Thyroid gland (tissue), 4 donors: Measurements from ENCODE around the gene ATAD2B. TPM values are rescaled to one million over a fixed set of nuclear protein-coding genes. Genes with fewer than 3 reads are reported as not detected.
A peak's percentile ranks its signal among the peaks of the same experiment; 100 is the strongest.

Source experiments
- DNase-seq, 2 donors: peaks; one replicate each; pipeline ENCODE4 v3.0.0-alpha.2; 2019
- H3K27ac ChIP-seq, 3 donors: fragments of 200-600 bp; sonication (generic); 1 replicate in 2 of 3; 2 replicates in 1 of 3; pipeline ENCODE4 v1.5.1; 2016 to 2019; ENCODE audit warnings: mild to moderate bottlenecking in 1 of 3, moderate library complexity in 1 of 3
- H3K27me3 ChIP-seq: fragments of 200-600 bp; sonication (generic); one replicate; pipeline ENCODE4 v1.5.1; 2019
- H3K36me3 ChIP-seq, 2 donors: fragments of 200-600 bp; sonication (generic); one replicate each; pipeline ENCODE4 v1.5.1; 2016 to 2019
- H3K4me1 ChIP-seq, 2 donors: fragments of 200-600 bp; sonication (generic); one replicate each; pipeline ENCODE4 v1.5.1; 2017 to 2019
- H3K4me3 ChIP-seq, 3 donors: fragments of 200-600 bp; sonication (generic); replicated peaks in 1 of 3; 1 replicate in 2 of 3; 2 replicates in 1 of 3; pipeline ENCODE4 v1.5.1; 2016; ENCODE audit warnings: mild to moderate bottlenecking in 1 of 3
- H3K9me3 ChIP-seq: fragments of 200-600 bp; sonication (generic); one replicate; pipeline ENCODE4 v1.5.1; 2017
- POLR2A ChIP-seq, 2 donors: fragments of 450-650 bp; IDR thresholded peaks; one replicate each; pipeline ENCODE4 v1.6.1; 2017; ENCODE audit warnings: antibody characterized with exemption in 2 of 2, mild to moderate bottlenecking in 2 of 2, moderate library complexity in 1 of 2
- WGBS, 2 donors: methylation state at CpG; one replicate each; pipeline ENCODE4 v1.1.5; 2017; 5-methylcytosine and 5-hydroxymethylcytosine counted together
- intact Hi-C: fragments of 100-400 bp; cut with DNase I; formaldehyde crosslinking; loops from one replicate; pipeline ENCODE4 v1.15.1; 2023
- total RNA-seq, 4 donors: library from RNA; depleted of rRNA; stranded (reverse); fragments of >200 nt; gene quantifications; one replicate each; pipeline ENCODE4 v1.2.3, GENCODE V29; 2016
- TF ChIP-seq, protein P1 (sequence below), 6 experiments: fragments of 200-600 bp in 3 of 6; fragments of 450-650 bp in 3 of 6; sonication (generic) in 3 of 6; IDR thresholded peaks; one replicate each; pipeline ENCODE4 v1.5.1; 2016 to 2019; ENCODE audit warnings: antibody characterized with exemption in 6 of 6, mild to moderate bottlenecking in 2 of 6, inconsistent platforms in 1 of 6, moderate library complexity in 1 of 6

The ATAD2B gene
- total RNA-seq, 4 donors from 2014 or later, result 32.8 to 49.3 (median 37.3) TPM

DNA sequence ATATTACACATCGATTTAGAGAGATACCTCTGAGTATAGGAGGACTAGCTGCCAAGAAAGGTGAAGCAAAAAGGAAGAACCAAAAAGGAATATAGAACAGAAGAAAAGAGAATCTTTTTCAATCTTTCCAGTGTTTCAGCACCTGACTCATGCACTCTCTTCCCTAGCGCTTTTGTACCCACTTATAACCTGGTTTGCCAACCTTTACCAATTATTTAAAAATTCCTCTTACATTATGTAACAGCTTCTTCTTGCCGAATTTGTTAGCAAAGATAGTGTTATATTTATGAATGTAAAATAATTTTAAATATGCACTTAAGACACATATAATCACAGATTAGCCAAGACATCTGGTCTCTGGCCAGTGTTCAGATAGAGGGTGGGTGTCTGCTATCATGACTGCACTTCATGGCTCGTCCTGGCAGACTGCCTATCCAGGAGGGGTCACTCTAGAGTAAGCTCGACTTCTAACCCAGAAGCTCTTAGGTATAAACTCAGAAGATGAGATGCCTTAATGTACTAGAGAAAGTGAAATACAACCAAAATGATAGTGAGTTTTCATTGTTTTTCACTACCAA lies 122.9 kb downstream of the ATAD2B start:
- Histone ChIP-seq H3K9me3 (no peaks in the 10 kb centered on the region), H3K4me3 (no peak overlapping the region), H3K27me3 (no peaks in the 10 kb centered on the region), H3K36me3 (peaks cover 0 to under 1% of the 10 kb centered on the region in 2 donors), H3K27ac (peak overlapping the region in 1 of 3 donors; percentile 7), H3K4me1 (peaks cover 14 to 20% of the 10 kb centered on the region in 2 donors)
- DNase-seq, result peak; percentile 51 to 62
- no peak for TF ChIP-seq POLR2A (IDR thresholded peaks at IDR 0.05)
- TF ChIP-seq, protein P1, sequence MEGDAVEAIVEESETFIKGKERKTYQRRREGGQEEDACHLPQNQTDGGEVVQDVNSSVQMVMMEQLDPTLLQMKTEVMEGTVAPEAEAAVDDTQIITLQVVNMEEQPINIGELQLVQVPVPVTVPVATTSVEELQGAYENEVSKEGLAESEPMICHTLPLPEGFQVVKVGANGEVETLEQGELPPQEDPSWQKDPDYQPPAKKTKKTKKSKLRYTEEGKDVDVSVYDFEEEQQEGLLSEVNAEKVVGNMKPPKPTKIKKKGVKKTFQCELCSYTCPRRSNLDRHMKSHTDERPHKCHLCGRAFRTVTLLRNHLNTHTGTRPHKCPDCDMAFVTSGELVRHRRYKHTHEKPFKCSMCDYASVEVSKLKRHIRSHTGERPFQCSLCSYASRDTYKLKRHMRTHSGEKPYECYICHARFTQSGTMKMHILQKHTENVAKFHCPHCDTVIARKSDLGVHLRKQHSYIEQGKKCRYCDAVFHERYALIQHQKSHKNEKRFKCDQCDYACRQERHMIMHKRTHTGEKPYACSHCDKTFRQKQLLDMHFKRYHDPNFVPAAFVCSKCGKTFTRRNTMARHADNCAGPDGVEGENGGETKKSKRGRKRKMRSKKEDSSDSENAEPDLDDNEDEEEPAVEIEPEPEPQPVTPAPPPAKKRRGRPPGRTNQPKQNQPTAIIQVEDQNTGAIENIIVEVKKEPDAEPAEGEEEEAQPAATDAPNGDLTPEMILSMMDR (IDR thresholded peaks at IDR 0.05), result peak in 2 of 6 experiments; percentile 12 to 23
- intact Hi-C loops, result no loop called here
- 49 to 65% methylated on average over 5 of the region's 5 CpGs for WGBS, 2 donors

DNA sequence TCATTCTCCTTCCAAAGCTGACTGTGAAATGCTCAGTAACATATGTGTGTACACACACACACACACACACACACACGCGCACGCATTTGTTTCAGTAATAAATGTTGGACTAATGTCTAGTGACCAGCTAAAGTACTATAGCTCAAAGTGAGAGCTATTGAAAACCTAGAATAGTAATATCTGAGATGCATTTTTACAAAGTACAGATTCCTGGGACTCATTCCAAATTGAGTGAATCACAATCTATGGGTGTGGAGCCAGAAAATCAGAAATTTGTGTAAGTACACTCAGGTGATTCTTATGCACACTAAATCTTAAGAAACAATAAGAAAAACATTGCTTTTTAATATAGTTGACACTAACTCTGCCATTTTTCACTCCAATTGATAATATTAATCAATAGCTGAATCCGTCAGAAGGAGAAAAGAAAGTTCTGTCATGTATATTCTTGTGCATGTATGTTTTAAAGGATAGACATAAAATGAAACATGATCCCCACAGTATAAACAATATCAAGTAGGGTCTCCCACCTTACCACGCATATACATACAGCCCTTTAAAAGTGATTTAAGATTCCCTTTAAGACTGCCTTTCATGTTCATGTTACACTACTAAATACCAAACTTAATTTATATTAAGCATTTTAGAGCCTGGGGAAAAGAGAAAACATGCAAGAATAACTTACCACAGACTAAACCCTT lies 123.5 kb downstream of the ATAD2B start:
- Histone ChIP-seq H3K27me3 (no peaks in the 10 kb centered on the region), H3K4me1 (peaks cover 14 to 20% of the 10 kb centered on the region in 2 donors), H3K36me3 (no peaks in the 10 kb centered on the region), H3K27ac (peak overlapping the region in 1 of 3 donors; percentile 7), H3K4me3 (no peak overlapping the region), H3K9me3 (no peaks in the 10 kb centered on the region)
- WGBS, 2 donors, result 83 to 96% methylated on average over 5 of the region's 5 CpGs
- DNase-seq, result no peak
- TF ChIP-seq POLR2A (IDR thresholded peaks at IDR 0.05), result no peak
- TF ChIP-seq, protein P1 (IDR thresholded peaks at IDR 0.05), result no peak
- intact Hi-C loops, result no loop called here

DNA sequence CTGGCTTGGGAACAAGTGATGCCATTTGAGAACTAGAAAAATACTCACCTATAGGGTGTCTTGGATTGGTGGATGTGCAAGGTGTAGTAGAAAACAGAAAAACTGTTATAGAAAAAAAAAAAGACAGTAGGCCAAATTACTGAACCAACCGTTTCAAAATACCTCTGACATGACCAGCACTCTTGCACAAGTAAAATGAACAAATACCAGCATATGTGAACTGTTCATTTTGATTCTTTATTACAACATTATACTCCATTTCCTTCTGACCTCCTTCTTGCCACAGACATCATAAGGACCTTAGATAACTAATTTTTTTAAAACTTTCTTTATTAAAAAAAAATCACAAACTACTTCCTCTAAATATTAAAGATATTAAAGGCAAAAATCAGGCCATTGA lies 125.5 kb downstream of the ATAD2B start:
- TF ChIP-seq, protein P1 (IDR thresholded peaks at IDR 0.05), result no peak
- TF ChIP-seq POLR2A (IDR thresholded peaks at IDR 0.05), result no peak
- intact Hi-C loops, result no loop called here

DNA sequence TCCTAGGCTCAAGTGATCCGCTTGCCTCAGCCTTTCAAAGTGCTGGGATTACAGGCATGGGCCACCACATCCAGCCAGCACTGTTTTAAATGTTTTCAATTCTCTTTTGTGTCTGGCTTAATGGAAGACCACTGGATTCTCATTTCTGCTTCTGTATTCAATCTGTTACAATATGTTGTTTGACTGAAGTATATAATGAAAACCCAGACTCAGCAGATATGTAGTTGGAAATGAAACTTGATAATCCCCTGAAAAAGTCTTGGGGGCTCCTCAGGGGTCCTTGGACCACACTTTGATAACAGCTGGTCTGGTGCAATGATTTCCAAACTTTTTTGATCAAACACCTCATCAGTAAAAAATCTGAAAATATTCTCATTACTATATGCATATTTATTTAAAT lies 132.7 kb downstream of the ATAD2B start:
- Histone ChIP-seq H3K27me3 (no peaks in the 10 kb centered on the region), H3K36me3 (no peaks in the 10 kb centered on the region), H3K4me3 (no peak overlapping the region), H3K27ac (no peak overlapping the region), H3K9me3 (no peaks in the 10 kb centered on the region), H3K4me1 (no peaks in the 10 kb centered on the region)
- DNase-seq, result no peak
- TF ChIP-seq, protein P1 (IDR thresholded peaks at IDR 0.05), result no peak
- TF ChIP-seq POLR2A (IDR thresholded peaks at IDR 0.05), result no peak
- intact Hi-C loops, result no loop called here
- WGBS, 2 donors, result 97 to 100% methylated on average over 1 of the region's 1 CpG

More for the DNA sequence above, 125.5 kb downstream of the ATAD2B start:
- peaks cover 14 to 20% of the 10 kb centered on the region in 2 donors for H3K4me1 ChIP-seq
- WGBS, 2 donors, result 39 to 46% methylated on average over 1 of the region's 1 CpG
- no peaks in the 10 kb centered on the region for H3K27me3 ChIP-seq
- H3K4me3 ChIP-seq, result no peak overlapping the region
- DNase-seq, result no peak
- H3K36me3 ChIP-seq, result no peaks in the 10 kb centered on the region
- H3K27ac ChIP-seq, result no peak overlapping the region
- H3K9me3 ChIP-seq, result no peaks in the 10 kb centered on the region

DNA sequence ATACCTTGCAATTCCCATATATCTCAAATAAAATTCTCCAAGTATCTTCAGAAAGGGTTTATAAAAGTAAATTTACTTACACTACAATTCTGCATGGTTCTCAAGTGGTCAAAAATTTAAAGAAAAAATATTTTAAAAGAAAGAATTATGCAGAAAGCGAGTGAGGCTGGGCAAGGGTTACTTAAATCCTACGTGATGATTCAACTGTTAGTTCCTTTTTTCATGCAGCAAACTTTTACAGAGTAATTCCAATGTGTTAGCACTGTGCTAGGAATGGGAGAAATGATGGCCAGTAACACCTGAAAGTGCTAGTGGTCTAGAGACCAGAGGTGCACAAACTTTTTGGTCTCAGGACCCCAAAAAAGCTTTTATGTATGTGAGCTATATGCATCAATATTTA lies 133.4 kb downstream of the ATAD2B start:
- no peak for DNase-seq
- Histone ChIP-seq H3K36me3 (no peaks in the 10 kb centered on the region), H3K27ac (no peak overlapping the region), H3K4me3 (no peak overlapping the region), H3K27me3 (no peaks in the 10 kb centered on the region), H3K9me3 (no peaks in the 10 kb centered on the region), H3K4me1 (no peaks in the 10 kb centered on the region)
- WGBS, 2 donors, result 83 to 92% methylated on average over 2 of the region's 2 CpGs
- TF ChIP-seq POLR2A (IDR thresholded peaks at IDR 0.05), result no peak
- TF ChIP-seq, protein P1 (IDR thresholded peaks at IDR 0.05), result no peak
- intact Hi-C loops, result no loop called here
